Measurements from ENCODE around the gene CACNG5.

CACNG5 gene, protein sequence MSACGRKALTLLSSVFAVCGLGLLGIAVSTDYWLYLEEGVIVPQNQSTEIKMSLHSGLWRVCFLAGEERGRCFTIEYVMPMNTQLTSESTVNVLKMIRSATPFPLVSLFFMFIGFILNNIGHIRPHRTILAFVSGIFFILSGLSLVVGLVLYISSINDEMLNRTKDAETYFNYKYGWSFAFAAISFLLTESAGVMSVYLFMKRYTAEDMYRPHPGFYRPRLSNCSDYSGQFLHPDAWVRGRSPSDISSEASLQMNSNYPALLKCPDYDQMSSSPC
- long read RNA-seq, result 0 reads

DNA sequence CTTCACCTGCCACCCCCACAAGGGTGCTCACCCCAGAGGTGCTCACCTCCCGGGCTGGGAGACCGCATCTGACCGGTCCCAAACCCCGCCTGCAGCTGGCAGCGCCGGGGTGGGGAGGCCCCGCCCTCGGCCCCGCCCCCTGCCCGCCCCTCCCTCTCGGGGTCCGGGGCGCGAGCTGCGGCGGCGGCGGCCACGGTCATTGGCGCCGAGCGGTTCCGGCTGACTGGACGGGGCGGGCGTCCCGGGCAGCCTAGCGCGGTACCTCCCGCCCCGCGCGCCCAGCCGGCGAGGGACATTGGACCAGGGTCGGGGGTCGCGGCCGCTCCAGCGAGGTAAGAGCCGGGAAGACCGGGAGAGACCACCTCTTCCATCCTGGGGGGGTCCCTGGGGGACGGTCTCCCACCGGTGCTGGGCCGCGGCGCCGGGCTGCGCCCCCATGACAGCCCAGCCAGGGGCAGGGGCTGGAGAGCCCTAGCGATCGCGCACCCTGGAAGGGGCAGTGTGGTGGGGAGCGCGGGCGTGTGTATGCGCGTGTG is at the start of gene CACNG5:
TSS of gene CACNG5 (plus strand) at position 199 of the 536 bp plus-strand sequence. CDS start 42,216 bp downstream, outside the sequence.
- H3K27me3 ChIP-seq (ENCODE audit: insufficient read depth, poor library complexity, severe bottlenecking), result peaks cover 10% of the 10 kb centered on the region
- no peak within 1 kb of the TSS for H3K4me3 ChIP-seq (replicated peaks; ENCODE audit: insufficient read depth, low read length)
- no peak within 1 kb of the TSS for H3K27ac ChIP-seq (replicated peaks)
- DNase-seq (ENCODE audit: low read depth in 1 of 2, low spot score in 1 of 2), result no peak
- no peak for TF ChIP-seq POLR2AphosphoS5 (IDR thresholded peaks at IDR 0.05; ENCODE audit: low read depth)
- no peak for TF ChIP-seq SPI1 (IDR thresholded peaks at IDR 0.05; ENCODE audit: borderline replicate concordance, low read depth)
- TF ChIP-seq, protein P1, sequence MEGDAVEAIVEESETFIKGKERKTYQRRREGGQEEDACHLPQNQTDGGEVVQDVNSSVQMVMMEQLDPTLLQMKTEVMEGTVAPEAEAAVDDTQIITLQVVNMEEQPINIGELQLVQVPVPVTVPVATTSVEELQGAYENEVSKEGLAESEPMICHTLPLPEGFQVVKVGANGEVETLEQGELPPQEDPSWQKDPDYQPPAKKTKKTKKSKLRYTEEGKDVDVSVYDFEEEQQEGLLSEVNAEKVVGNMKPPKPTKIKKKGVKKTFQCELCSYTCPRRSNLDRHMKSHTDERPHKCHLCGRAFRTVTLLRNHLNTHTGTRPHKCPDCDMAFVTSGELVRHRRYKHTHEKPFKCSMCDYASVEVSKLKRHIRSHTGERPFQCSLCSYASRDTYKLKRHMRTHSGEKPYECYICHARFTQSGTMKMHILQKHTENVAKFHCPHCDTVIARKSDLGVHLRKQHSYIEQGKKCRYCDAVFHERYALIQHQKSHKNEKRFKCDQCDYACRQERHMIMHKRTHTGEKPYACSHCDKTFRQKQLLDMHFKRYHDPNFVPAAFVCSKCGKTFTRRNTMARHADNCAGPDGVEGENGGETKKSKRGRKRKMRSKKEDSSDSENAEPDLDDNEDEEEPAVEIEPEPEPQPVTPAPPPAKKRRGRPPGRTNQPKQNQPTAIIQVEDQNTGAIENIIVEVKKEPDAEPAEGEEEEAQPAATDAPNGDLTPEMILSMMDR (IDR thresholded peaks at IDR 0.05; ENCODE audit: insufficient read depth, low read length), result no peak
- TF ChIP-seq GABPA (IDR thresholded peaks at IDR 0.05; ENCODE audit: low read depth), result no peak
- TF ChIP-seq, protein P2, sequence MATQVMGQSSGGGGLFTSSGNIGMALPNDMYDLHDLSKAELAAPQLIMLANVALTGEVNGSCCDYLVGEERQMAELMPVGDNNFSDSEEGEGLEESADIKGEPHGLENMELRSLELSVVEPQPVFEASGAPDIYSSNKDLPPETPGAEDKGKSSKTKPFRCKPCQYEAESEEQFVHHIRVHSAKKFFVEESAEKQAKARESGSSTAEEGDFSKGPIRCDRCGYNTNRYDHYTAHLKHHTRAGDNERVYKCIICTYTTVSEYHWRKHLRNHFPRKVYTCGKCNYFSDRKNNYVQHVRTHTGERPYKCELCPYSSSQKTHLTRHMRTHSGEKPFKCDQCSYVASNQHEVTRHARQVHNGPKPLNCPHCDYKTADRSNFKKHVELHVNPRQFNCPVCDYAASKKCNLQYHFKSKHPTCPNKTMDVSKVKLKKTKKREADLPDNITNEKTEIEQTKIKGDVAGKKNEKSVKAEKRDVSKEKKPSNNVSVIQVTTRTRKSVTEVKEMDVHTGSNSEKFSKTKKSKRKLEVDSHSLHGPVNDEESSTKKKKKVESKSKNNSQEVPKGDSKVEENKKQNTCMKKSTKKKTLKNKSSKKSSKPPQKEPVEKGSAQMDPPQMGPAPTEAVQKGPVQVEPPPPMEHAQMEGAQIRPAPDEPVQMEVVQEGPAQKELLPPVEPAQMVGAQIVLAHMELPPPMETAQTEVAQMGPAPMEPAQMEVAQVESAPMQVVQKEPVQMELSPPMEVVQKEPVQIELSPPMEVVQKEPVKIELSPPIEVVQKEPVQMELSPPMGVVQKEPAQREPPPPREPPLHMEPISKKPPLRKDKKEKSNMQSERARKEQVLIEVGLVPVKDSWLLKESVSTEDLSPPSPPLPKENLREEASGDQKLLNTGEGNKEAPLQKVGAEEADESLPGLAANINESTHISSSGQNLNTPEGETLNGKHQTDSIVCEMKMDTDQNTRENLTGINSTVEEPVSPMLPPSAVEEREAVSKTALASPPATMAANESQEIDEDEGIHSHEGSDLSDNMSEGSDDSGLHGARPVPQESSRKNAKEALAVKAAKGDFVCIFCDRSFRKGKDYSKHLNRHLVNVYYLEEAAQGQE (IDR thresholded peaks at IDR 0.05; ENCODE audit: insufficient replicate concordance, low read depth), result no peak

DNA sequence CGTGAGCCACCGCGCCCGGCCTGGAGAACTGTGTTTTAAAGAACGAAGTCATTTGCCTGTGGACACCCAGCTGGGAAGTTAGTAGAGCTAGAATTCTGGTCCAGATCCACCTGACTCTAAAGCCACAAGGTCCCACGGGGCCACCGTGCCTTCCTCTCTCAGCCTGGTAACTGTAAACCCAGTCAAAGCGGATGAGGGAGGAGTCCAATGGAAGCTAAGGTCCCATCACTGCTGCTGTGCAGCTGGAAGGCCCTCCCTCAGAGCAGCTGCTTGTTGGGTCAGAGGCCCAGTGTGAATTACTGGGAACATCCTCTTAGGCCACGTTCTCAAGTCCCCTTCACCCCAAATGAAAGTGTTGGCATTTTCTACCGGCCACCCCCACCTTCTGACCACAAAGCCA is 48.8 kb upstream of the CACNG5 start:
- TF ChIP-seq GABPA (IDR thresholded peaks at IDR 0.05; ENCODE audit: low read depth), result no peak
- no peak overlapping the region for H3K27ac ChIP-seq (replicated peaks)
- H3K27me3 ChIP-seq (ENCODE audit: insufficient read depth, poor library complexity, severe bottlenecking), result no peaks in the 10 kb centered on the region
- no peak overlapping the region for H3K4me3 ChIP-seq (replicated peaks; ENCODE audit: insufficient read depth, low read length)
- DNase-seq (ENCODE audit: low read depth in 1 of 2, low spot score in 1 of 2), result no peak

DNA sequence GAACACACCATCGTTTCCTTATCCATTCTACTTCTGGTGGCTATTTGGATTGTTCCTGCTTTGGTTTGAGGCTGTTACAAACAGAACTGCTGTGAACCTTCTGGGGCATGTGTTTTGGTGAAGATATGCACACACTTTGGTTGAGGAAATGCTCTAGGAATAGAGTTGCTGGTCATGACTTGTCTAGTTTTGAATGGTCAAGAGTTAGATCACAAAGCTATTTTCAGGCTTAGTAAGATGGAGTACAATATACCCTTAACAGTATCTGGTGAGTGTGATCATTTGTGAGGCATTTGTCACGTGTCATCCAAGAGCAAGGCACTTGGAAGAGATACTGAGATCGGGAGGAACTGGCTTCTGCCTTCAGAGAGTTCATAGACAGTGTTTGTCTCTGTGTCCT is 47.0 kb upstream of the CACNG5 start:
- no peak for TF ChIP-seq POLR2AphosphoS5 (IDR thresholded peaks at IDR 0.05; ENCODE audit: low read depth)
- TF ChIP-seq GABPA (IDR thresholded peaks at IDR 0.05; ENCODE audit: low read depth), result no peak
- no peak for TF ChIP-seq SPI1 (IDR thresholded peaks at IDR 0.05; ENCODE audit: borderline replicate concordance, low read depth)
- TF ChIP-seq, protein P1 (IDR thresholded peaks at IDR 0.05; ENCODE audit: insufficient read depth, low read length), result no peak
- TF ChIP-seq, protein P2 (IDR thresholded peaks at IDR 0.05; ENCODE audit: insufficient replicate concordance, low read depth), result no peak
- no peaks in the 10 kb centered on the region for H3K27me3 ChIP-seq (ENCODE audit: insufficient read depth, poor library complexity, severe bottlenecking)
- H3K27ac ChIP-seq (replicated peaks), result no peak overlapping the region
- no peak for DNase-seq (ENCODE audit: low read depth in 1 of 2, low spot score in 1 of 2)
- no peak overlapping the region for H3K4me3 ChIP-seq (replicated peaks; ENCODE audit: insufficient read depth, low read length)

DNA sequence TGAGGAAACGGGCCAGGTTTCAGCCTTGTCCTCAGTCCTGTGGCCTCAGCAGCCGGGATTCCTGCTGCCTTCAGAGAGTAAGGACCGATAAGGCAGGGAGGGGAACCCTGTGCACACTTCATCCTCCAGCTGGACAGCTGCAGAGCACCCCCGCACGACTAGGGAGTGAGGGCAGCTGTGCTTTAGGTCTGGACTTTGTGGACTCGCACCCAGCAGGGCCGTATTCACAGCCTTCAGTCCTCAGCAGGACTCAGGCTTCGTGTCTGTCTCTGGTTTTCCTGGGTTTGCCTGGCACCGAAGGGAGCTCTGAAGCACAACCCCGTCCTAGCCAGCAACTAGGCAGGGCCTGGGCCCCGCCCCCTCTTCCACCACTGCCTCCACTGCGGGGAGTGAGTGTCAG is 45.8 kb upstream of the CACNG5 start:
- Histone ChIP-seq H3K27ac (replicated peaks) (no peak overlapping the region), H3K4me3 (replicated peaks; ENCODE audit: insufficient read depth, low read length) (no peak overlapping the region), H3K27me3 (ENCODE audit: insufficient read depth, poor library complexity, severe bottlenecking) (no peaks in the 10 kb centered on the region)
- TF ChIP-seq POLR2AphosphoS5 (IDR thresholded peaks at IDR 0.05; ENCODE audit: low read depth), result no peak
- no peak for TF ChIP-seq SPI1 (IDR thresholded peaks at IDR 0.05; ENCODE audit: borderline replicate concordance, low read depth)
- TF ChIP-seq GABPA (IDR thresholded peaks at IDR 0.05; ENCODE audit: low read depth), result no peak
- TF ChIP-seq, protein P2 (IDR thresholded peaks at IDR 0.05; ENCODE audit: insufficient replicate concordance, low read depth), result no peak
- TF ChIP-seq, protein P1 (IDR thresholded peaks at IDR 0.05; ENCODE audit: insufficient read depth, low read length), result no peak
- DNase-seq (ENCODE audit: low read depth in 1 of 2, low spot score in 1 of 2), result no peak
